Hepatocyte (in vitro differentiated cells): ENCODE measurements around the gene ASB16. TPM values are rescaled to one million over a fixed set of nuclear protein-coding genes. Genes with fewer than 3 reads are reported as not detected.

Experiments
- DNase-seq: peaks from one replicate; pipeline ENCODE4 v3.0.0-alpha.2; 2016; ENCODE audit warnings: low spot score
- H2AFZ ChIP-seq: fragments of 200-600 bp; sonication (generic); 2 replicates; pipeline ENCODE4 v1.6.0; 2016; ENCODE audit warnings: antibody characterized with exemption, mild to moderate bottlenecking
- H3K27ac ChIP-seq: fragments of 200-600 bp; sonication (generic); 2 replicates; pipeline ENCODE4 v1.5.1; 2016; ENCODE audit warnings: mild to moderate bottlenecking
- H3K27me3 ChIP-seq: fragments of 200-600 bp; sonication (generic); 2 replicates; pipeline ENCODE4 v1.6.1; 2016
- H3K36me3 ChIP-seq: fragments of 200-600 bp; sonication (generic); replicated peaks from 2 replicates; pipeline ENCODE4 v1.5.1; 2016; ENCODE audit warnings: low read depth; ENCODE audit not compliant: insufficient read depth
- H3K4me1 ChIP-seq: fragments of 200-600 bp; sonication (generic); 2 replicates; pipeline ENCODE4 v1.5.1; 2016; ENCODE audit warnings: mild to moderate bottlenecking, moderate library complexity; ENCODE audit not compliant: insufficient read depth
- H3K4me2 ChIP-seq: fragments of 200-600 bp; sonication (generic); 2 replicates; pipeline ENCODE4 v1.6.0; 2016
- H3K4me3 ChIP-seq: fragments of 200-600 bp; sonication (generic); 2 replicates; pipeline ENCODE4 v1.5.1; 2016; ENCODE audit warnings: mild to moderate bottlenecking
- H3K79me2 ChIP-seq: fragments of 200-600 bp; sonication (generic); 2 replicates; pipeline ENCODE4 v1.6.0; 2017; ENCODE audit warnings: mild to moderate bottlenecking
- H3K9me2 ChIP-seq: fragments of 200-600 bp; sonication (generic); replicated peaks from 2 replicates; pipeline ENCODE4 v1.6.0; 2017; ENCODE audit warnings: mild to moderate bottlenecking; ENCODE audit not compliant: insufficient read depth
- H3K9me3 ChIP-seq: fragments of 200-600 bp; sonication (generic); 2 replicates; pipeline ENCODE4 v1.5.1; 2016; ENCODE audit warnings: low read depth, mild to moderate bottlenecking
- H4K20me1 ChIP-seq: fragments of 200-600 bp; sonication (generic); 2 replicates; pipeline ENCODE4 v1.6.0; 2016; ENCODE audit warnings: mild to moderate bottlenecking; ENCODE audit not compliant: insufficient read depth, poor library complexity, severe bottlenecking
- CTCF ChIP-seq: fragments of 200-600 bp; sonication (generic); IDR thresholded peaks from 2 replicates; pipeline ENCODE4 v1.5.1; 2016; ENCODE audit warnings: antibody characterized with exemption, mild to moderate bottlenecking; ENCODE audit not compliant: poor library complexity
- EZH2 ChIP-seq: fragments of 200-600 bp; sonication (generic); IDR thresholded peaks from 2 replicates; pipeline ENCODE4 v1.6.1; 2016; ENCODE audit warnings: antibody characterized with exemption, mild to moderate bottlenecking, borderline replicate concordance
- EZH2phosphoT487 ChIP-seq: fragments of 200-600 bp; sonication (generic); IDR thresholded peaks from one replicate; pipeline ENCODE4 v1.6.1; 2018; ENCODE audit warnings: antibody characterized with exemption, mild to moderate bottlenecking, low read depth, moderate library complexity; ENCODE audit not compliant: unreplicated experiment, severe bottlenecking
- WGBS: methylation state at CpG from one replicate; pipeline ENCODE4 v1.1.6; 2016; ENCODE audit warnings: low lambda C conversion rate; ENCODE audit errors: missing lambda C conversion rate; 5-methylcytosine and 5-hydroxymethylcytosine counted together
- polyA plus RNA-seq: library from polyadenylated mRNA; unstranded; fragments of >200 nt; fragmentation: Nextera tagmentation; extraction: Ambion mirVana; gene quantifications from 2 replicates; pipeline ENCODE4 v1.2.1, GENCODE V29; 2016
- total RNA-seq: library from RNA; depleted of rRNA; stranded (reverse); fragments of >200 nt; gene quantifications from 2 replicates; pipeline ENCODE4 v1.2.3, GENCODE V29; 2014

The ASB16 gene
- total and polyA plus RNA-seq, 2 experiments from 2014 or later, result 0.23 to 0.71 TPM

GRCh38 chr17:44210342-44211192, 40.1 kb downstream of the ASB16 start:
- Histone ChIP-seq H4K20me1 (no peaks in the 10 kb centered on the region), H3K4me1 (peaks cover 3% of the 10 kb centered on the region), H3K36me3 (no peaks in the 10 kb centered on the region), H3K27me3 (no peaks in the 10 kb centered on the region), H3K9me2 (no peaks in the 10 kb centered on the region), H3K4me2 (peak overlapping the region; percentile 25), H3K27ac (no peak overlapping the region), H3K79me2 (no peaks in the 10 kb centered on the region), H2AFZ (no peak overlapping the region), H3K4me3 (no peak overlapping the region), H3K9me3 (no peaks in the 10 kb centered on the region)
- WGBS, result 46% methylated on average over 57 of the region's 64 CpGs
- DNase-seq, result peak; percentile 93
- TF ChIP-seq EZH2 (no peak), CTCF (peak; percentile 84)

DNA sequence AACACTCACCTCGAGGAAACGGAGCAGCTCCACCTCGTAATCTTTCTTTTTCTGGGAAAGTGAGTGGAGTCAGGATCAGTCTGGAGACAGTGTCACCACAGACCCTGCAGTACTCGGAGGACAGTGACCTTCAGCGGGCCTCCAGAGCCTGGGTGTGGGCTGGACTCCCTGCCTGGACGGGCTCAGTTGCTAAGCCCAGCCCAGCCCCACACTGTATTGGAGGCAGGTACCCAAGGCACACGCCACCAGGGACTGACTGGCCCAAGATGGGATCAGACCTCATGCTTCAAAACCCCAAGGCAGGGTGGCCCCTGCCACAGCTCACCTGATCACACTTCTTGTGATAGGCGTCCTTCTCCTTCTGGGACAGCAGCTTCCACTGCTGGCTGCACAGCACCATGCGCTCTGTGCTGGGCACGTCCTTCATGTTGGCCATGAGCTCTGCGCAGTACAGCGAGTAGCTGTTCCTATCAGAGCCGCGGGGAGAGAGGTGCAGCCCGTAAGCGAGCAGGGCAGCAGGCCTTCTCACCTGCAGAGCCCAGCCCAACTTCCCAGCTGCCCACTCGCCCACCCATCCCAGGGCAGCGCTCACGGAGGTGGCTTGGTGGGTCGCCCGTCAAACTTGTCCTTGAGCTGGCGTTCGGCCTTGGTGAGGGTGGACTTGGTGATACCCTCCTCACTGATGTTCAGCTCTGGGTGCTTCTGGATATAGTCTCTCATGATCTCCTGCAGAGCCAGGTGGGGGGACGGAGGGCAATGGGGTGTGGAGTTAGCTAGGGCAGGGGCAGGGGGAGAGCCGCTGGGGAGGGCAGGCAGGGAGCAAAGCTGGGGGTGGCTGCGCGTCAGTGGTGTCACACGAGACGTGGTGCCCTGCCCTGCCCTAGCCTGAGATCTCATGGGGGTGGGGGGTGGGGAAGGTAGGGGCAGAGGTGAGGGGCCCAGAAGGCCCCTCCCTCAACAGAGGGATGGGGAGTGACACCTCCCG, 41.1 kb downstream of the ASB16 start:
- TF ChIP-seq CTCF (no peak), EZH2 (no peak), EZH2phosphoT487 (no peak)
- Histone ChIP-seq H3K4me1 (peaks cover 3% of the 10 kb centered on the region), H3K27ac (no peak overlapping the region), H2AFZ (no peak overlapping the region), H3K27me3 (no peaks in the 10 kb centered on the region), H3K4me2 (no peak overlapping the region), H3K9me3 (no peaks in the 10 kb centered on the region), H3K79me2 (peaks cover 9% of the 10 kb centered on the region), H3K36me3 (peaks cover 3% of the 10 kb centered on the region), H4K20me1 (peaks cover 3% of the 10 kb centered on the region), H3K9me2 (no peaks in the 10 kb centered on the region), H3K4me3 (no peak overlapping the region)
- 94% methylated on average over 23 of the region's 30 CpGs for WGBS
- no peak for DNase-seq

DNA sequence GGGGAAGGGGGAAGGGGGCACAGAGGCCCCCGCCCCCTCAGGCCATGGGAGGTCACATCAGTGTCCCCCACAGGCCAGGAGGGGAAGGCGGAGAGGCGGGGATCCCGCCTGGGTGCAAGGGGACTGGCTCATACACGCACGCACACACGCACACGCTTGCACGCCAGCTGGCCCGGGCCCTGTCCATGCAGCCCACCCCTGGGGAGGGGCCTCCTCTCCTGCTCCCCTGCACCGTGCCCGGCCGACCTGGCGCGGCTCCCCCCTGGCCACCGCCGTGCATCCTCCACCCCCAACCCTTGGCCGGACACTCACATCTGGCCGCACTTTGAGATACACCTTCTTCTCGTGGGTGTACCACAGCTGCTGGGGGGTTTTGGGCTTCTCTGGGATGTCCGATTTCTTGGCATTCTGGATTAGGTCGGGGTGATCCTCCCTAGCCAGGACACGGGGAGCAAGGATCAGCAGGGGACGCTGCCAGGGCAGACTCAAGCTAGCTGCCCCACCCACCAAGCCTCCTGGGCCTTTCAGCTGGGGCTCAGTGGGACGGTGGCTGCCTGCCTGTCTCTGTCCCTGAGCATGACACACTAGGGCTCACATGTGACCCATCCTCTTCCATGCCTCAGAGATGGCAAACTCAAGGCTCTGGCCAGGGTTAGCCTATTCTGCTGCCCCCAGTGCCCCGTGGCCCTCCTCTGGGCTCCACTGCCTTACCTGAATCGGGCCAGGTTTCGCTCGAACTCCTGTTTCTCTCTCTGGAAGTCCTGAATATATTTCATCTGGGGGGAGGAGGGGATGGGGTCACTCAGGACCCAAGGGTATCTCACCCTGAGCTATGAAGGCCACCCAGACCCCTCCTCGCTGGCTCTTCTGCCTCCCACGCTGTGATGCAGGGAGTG, 42.3 kb downstream of the ASB16 start:
- Histone ChIP-seq H2AFZ (no peak overlapping the region), H3K4me1 (peaks cover 9% of the 10 kb centered on the region), H3K4me3 (no peak overlapping the region), H3K4me2 (no peak overlapping the region), H3K27me3 (no peaks in the 10 kb centered on the region), H3K27ac (no peak overlapping the region), H3K36me3 (peaks cover 3% of the 10 kb centered on the region), H4K20me1 (peaks cover 15% of the 10 kb centered on the region), H3K9me3 (no peaks in the 10 kb centered on the region), H3K79me2 (peaks cover 20% of the 10 kb centered on the region), H3K9me2 (no peaks in the 10 kb centered on the region)
- TF ChIP-seq EZH2phosphoT487, result no peak
- TF ChIP-seq EZH2, result no peak
- TF ChIP-seq CTCF, result no peak
- DNase-seq, result no peak
- 95% methylated on average over 18 of the region's 31 CpGs for WGBS
